Lower leg skin (tissue), 4 donors: ENCODE measurements around the gene TP53AIP1. TPM values are rescaled to one million over a fixed set of nuclear protein-coding genes. Genes with fewer than 3 reads are reported as not detected.

Experiments used
- DNase-seq, 2 donors: peaks; one replicate each; pipeline ENCODE4 v3.0.0-alpha.2; 2019; ENCODE audit warnings: low spot score in 2 of 2
- H3K4me3 ChIP-seq: fragments of 200-600 bp; sonication (generic); 2 replicates; pipeline ENCODE4 v1.5.1; 2017; ENCODE audit warnings: mild to moderate bottlenecking, low read depth; ENCODE audit not compliant: poor library complexity, severe bottlenecking
- CTCF ChIP-seq, 3 donors: fragments of 450-650 bp; IDR thresholded peaks; one replicate each; pipeline ENCODE4 v1.5.1; 2016; ENCODE audit warnings: antibody characterized with exemption in 3 of 3, mild to moderate bottlenecking in 3 of 3, moderate library complexity in 2 of 3
- POLR2A ChIP-seq, 2 donors: fragments of 450-650 bp; IDR thresholded peaks; one replicate each; pipeline ENCODE4 v1.6.1; 2016 to 2017; ENCODE audit warnings: antibody characterized with exemption in 2 of 2, mild to moderate bottlenecking in 1 of 2, moderate library complexity in 1 of 2
- WGBS, 2 donors: methylation state at CpG; one replicate each; pipeline ENCODE4 v1.1.5; 2018; 5-methylcytosine and 5-hydroxymethylcytosine counted together
- intact Hi-C: fragments of 100-400 bp; cut with DNase I; formaldehyde crosslinking; loops from one replicate; pipeline ENCODE4 v1.15.0; 2023; ENCODE audit warnings: low total_unique reads
- total RNA-seq, 4 donors: library from RNA; depleted of rRNA; stranded (reverse); fragments of >200 nt; gene quantifications; one replicate each; pipeline ENCODE4 v1.1.0, GENCODE V29; 2016

TP53AIP1 gene
- total RNA-seq, 4 donors from 2014 or later = 9.2 to 17.3 (median 16.2) TPM

DNA sequence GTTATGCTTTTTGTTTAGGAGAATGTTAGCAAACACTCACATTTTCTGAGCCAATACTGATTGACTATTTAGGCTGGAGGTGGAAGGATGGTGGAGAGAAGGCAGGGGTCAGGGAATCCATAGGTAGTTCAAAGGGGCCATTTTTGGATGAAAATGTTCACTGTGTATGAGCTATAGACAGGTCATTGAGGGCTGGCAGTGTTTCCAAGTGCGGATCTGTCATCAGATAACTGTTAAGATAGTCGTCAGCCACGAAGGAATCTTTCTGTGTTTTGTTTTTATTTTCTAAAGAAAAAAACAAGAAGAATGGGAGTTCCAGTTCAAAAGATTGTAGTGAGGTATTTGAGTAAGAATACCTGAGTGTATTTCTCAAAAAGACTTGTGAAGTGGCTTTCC is 48.4 kb downstream of the TP53AIP1 start:
- no peak overlapping the region for H3K4me3 ChIP-seq
- WGBS, 2 donors = 65 to 77% methylated on average over 3 of the region's 3 CpGs
- DNase-seq = no peak
- intact Hi-C loops = no loop called here
- no peak for TF ChIP-seq POLR2A (IDR thresholded peaks at IDR 0.05)
- no peak for TF ChIP-seq CTCF (IDR thresholded peaks at IDR 0.05)

DNA sequence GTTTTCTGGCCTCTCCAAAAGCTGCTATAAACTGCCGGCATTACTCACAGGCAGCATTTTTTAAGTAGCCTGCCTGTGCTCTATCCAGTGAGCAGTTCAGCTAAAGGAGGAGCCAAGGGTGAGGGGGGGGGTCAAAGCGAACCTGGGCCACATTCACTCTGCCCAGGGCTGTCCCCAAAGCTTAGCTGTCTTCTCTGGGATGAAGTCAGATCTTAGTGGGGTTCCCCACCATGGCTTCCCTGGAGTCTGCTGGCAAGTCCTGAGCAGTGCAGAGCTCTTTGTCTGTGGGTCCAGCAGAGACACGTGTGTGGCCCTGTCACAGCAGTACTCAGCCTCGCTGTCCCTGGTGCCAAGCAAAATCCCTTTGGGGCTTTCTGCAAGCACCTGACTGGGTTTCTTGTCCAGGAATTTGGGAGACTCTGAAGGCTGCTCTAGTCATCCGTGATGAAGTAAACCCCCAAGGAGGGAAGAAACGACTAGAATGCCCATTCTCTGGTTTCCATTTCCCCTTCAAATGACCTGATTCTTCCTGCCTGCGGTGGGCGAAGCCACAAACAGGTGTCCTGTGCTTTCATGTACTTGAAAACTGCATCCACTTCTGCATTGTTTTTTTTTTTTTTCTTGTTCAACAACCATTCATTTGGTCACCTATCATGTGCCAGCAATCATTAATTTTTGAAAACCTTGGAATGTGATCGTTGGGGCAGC is 48.9 kb downstream of the TP53AIP1 start:
- H3K4me3 ChIP-seq = no peak overlapping the region
- WGBS, 2 donors = 51 to 65% methylated on average over 9 of the region's 9 CpGs
- TF ChIP-seq POLR2A (IDR thresholded peaks at IDR 0.05) (no peak), CTCF (IDR thresholded peaks at IDR 0.05) (no peak)
- DNase-seq = no peak
- intact Hi-C loops = no loop called here

DNA sequence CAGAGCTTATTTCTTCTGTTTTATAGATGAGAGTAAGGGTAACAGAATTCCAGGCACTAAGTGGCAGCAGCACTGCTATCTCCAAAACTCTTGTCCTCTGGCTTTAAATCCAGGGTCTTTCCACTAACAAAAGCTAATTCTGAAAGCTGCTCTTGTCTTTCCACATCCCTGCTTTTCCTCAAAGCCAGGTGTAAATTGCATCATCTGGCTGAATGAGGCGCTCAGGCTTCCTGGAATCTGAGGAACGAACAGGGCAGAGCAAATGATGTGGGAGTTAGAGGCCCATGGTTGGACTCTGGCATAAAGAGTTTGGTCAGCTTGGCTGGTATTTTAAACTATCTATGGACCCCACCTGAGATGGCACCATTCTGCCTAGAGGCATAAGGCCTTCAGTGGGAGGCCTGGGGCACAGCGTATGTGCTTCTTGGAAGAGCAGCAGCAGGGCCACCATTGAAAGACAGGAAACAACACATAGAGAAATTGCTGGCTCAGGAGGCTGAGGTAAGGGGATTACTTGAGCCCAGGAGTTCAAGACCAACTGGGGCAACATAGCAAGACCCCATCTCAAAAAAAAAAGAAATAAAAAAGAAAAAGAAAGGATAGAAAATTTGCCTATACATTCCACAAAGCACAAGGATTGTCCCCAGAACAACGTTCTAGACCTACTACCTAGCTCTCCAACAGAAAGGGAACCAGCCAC is 49.7 kb downstream of the TP53AIP1 start:
- no peak overlapping the region for H3K4me3 ChIP-seq
- intact Hi-C loops = no loop called here
- WGBS, 2 donors = 55 to 82% methylated on average over 4 of the region's 4 CpGs
- no peak for DNase-seq
- no peak for TF ChIP-seq POLR2A (IDR thresholded peaks at IDR 0.05)
- TF ChIP-seq CTCF (IDR thresholded peaks at IDR 0.05) = no peak

DNA sequence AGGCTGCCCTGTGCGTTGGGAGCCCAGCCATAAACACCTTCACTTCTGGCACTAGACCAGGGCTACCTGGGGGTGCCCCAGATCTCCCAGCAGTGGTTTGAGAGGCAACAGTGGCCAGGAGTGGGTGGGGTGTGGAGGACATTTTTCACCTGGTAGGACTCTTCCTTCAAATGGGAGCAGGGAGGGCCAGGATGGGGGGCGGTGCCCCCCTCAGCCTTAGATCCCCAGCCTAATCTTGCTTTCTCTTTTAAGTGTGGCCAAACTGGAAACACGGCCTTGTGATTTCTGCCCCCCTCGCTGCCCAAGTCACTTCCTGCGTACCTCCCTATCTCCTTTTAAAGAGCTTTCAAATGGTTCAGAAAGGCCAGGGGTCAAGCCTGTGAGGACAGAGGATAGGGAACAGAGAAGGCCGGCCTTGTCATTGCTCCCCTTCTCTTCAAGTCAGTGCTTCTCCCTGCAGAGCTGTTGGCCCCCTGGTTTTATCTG is 50.7 kb downstream of the TP53AIP1 start:
- H3K4me3 ChIP-seq = no peak overlapping the region
- DNase-seq = no peak
- intact Hi-C loops = no loop called here
- no peak for TF ChIP-seq CTCF (IDR thresholded peaks at IDR 0.05)
- TF ChIP-seq POLR2A (IDR thresholded peaks at IDR 0.05) = no peak
- 51 to 63% methylated on average over 6 of the region's 6 CpGs for WGBS, 2 donors

DNA sequence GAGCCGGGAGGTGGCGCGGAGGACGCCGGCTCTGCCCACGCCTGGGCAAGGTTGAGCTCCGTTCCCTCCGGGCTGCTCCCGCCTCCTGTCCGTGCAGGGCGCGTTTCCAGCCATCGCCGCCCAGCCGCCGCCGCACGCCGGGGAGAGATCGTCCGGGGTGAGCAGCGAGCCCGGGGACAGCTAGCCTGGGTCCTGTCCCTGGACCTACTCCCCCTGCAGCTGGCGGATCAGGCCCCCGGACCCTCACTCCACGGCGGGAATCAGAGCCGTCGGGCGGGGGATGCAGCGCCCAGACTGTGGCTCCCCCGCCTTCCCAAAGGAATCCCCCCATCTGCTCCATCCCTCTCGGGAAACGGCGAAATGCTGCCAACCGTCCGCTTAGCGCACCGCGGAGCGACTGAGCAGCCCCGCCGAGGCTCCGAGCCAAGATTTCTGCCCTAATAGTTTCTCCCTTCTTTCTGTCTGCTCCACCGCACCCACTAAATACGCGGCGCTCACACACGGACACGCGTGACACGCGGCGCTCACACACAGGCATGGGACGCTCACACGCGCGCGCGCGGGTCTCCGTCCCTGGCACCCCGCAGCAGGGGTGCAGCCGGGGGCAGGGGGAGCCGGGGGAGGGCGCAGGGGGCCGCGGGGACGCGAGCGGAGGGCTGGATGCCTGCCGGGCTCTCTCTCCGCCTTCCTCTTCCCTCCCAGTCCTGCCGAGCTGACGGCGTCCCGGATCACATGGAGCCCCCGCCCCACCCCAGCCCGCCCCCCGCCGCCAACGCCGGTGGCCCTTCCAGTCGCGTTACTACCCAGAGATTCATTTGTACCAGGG is 51.9 kb downstream of the TP53AIP1 start, which contains the start of gene KCNJ5:
TSS of gene KCNJ5 (plus strand) at position 814 of the 826 bp plus-strand sequence. CDS start 19,918 bp downstream, outside the sequence.
- H3K4me3 ChIP-seq = peak within 1 kb of the TSS; percentile 8
- DNase-seq = no peak
- intact Hi-C loops = no loop called here
- TF ChIP-seq POLR2A (IDR thresholded peaks at IDR 0.05) (no peak), CTCF (IDR thresholded peaks at IDR 0.05) (no peak)
- 0% methylated on average over 35 to 53 of the region's 85 CpGs for WGBS, 2 donors
